Peyer's patch (tissue), 4 donors: ENCODE measurements around the gene FNDC3B.

ENCODE experiments used
- POLR2A ChIP-seq, 2 donors: fragments of 450-650 bp; IDR thresholded peaks; one replicate each; pipeline ENCODE4 v1.5.1; 2017; ENCODE audit warnings: antibody characterized with exemption in 2 of 2, mild to moderate bottlenecking in 2 of 2, moderate library complexity in 2 of 2
- TF ChIP-seq, protein P1 (sequence below), 6 experiments: fragments of 450-650 bp in 4 of 6; fragments of 200-600 bp in 2 of 6; sonication (generic) in 1 of 6; IDR thresholded peaks; one replicate each; pipeline ENCODE4 v1.5.1; 2017 to 2019; ENCODE audit warnings: antibody characterized with exemption in 6 of 6, mild to moderate bottlenecking in 3 of 6, moderate library complexity in 1 of 6

DNA sequence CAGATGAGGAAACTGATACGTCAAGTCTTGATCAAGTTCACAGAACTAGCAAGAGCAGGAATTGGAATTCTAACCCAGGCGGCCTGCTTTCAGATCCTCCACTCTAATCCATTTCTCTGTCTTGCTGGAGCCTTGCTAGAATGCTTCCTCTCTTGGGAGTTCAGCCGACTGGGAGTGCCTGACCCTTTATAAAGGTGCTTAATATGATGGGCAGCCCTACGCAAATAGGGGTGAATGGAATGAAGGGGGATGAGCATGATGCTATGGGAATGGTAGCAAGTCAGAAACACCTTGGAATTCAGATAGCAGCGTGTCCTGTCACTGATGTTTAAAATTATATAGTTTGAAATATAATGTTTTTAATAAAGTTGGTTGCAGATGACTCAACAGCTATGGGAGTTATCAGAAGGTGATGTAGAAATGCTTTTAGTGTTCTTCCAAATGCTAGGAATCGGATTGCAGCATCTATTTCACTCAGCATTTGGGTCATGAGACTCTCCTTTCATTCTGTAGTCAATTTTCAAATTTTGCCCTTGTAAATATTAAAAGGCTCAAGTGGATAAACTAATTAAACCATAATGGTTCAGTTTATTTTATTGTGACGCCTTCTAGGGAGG lies 150.7 kb downstream of the FNDC3B start:
- TF ChIP-seq, protein P1, sequence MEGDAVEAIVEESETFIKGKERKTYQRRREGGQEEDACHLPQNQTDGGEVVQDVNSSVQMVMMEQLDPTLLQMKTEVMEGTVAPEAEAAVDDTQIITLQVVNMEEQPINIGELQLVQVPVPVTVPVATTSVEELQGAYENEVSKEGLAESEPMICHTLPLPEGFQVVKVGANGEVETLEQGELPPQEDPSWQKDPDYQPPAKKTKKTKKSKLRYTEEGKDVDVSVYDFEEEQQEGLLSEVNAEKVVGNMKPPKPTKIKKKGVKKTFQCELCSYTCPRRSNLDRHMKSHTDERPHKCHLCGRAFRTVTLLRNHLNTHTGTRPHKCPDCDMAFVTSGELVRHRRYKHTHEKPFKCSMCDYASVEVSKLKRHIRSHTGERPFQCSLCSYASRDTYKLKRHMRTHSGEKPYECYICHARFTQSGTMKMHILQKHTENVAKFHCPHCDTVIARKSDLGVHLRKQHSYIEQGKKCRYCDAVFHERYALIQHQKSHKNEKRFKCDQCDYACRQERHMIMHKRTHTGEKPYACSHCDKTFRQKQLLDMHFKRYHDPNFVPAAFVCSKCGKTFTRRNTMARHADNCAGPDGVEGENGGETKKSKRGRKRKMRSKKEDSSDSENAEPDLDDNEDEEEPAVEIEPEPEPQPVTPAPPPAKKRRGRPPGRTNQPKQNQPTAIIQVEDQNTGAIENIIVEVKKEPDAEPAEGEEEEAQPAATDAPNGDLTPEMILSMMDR (IDR thresholded peaks at IDR 0.05), result no peak
- no peak for TF ChIP-seq POLR2A (IDR thresholded peaks at IDR 0.05)
